NOMO-1 treated with dmso at 0.1 percent for 144 hours (cell line): ENCODE measurements around the gene SRPX2.
"Not testable (repeated sequence)": the region's sequence is repeated elsewhere in the genome, so short reads cannot be mapped to it uniquely, and the experiment has no call there.

ENCODE experiments used
- DNase-seq: peaks from one replicate; lab custom pipeline; 2025; ENCODE audit not compliant: unreplicated experiment; lab: John Stamatoyannopoulos, UW

The SRPX2 gene

DNA sequence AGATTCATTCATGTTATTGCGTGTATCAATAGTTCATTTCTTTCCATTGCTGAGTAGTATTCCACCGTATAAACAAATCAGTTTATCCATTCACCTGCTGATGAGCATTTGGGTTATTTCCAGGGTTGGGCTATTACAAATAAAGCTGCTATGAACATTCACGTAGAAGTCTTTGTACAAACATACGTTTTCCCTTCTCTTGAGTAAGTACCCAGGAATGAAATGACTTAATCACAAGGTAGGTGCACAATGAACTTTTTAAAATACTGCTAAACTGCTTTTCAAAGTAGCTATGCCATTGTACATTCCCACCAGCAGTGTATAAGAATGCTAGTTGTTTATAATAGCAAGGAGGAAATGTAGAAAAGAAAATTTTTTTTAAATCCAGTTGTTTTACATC is 52.0 kb downstream of the SRPX2 start:
- no peak for DNase-seq

DNA sequence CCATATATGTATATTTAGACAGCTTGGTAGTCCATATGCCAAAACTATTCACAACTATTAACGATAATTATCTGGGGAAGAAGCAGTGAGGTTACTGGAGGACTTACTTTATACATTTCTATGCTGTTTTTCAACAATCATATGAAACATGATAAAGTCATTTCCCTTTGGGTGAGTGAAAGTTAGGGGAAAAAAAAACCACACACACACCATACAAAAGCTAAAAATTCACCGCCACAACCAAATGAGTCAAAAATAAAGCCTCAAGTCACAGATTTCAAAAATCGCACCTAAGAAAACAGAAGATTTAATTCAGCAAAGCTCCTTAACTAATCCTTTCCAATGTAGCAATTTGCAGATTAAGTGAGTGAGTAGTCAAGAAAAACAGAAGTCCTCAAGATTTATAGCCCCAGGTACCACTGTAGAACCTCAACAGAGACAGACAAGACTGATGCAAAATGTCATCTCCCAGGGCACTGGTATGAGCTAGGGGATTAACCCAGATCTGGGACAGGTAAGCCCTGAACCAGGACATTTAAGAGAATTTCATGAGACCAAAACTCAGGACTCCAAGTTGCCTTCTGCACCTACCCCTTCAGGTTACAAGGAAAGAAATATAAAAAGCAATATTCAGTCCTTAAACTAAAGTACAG is 52.8 kb downstream of the SRPX2 start:
- DNase-seq = no peak

DNA sequence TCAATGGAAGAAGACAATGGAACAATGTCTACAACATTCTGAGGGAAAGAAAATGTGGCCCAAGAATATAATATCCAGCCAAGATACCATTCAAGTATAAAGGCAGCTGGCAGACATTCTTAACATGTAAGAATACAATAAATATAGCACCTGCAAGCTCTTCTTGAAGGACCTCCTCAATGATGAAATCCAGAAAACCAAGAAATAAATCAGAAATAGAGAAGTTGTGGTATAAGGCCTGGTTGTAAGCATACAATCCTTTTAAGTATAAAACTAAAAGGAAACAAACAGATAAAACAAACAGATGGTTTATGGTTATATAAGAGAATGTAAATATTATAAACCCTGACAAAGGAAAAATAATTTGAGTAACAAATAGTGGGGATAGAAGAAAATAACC is 54.6 kb downstream of the SRPX2 start:
- DNase-seq = peak; percentile 40

DNA sequence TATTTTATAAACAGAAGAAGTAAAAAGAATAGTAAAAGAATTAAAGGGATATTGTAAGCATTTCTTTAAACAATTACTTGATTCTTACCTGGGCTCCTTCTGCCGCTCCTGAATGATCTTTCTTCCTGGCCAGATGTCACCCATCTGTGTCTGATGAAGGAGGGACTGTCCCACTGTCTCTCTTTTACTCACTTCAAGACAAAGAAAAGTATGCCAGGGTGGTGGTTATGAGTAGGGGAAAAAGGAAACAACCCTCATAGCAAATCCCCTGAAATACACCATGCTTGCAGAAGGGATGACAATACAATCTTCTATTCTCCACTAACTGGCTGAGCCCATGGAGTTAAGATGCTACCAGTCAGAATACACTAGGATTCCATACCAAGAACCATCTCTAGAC is 56.8 kb downstream of the SRPX2 start:
- DNase-seq = no peak

DNA sequence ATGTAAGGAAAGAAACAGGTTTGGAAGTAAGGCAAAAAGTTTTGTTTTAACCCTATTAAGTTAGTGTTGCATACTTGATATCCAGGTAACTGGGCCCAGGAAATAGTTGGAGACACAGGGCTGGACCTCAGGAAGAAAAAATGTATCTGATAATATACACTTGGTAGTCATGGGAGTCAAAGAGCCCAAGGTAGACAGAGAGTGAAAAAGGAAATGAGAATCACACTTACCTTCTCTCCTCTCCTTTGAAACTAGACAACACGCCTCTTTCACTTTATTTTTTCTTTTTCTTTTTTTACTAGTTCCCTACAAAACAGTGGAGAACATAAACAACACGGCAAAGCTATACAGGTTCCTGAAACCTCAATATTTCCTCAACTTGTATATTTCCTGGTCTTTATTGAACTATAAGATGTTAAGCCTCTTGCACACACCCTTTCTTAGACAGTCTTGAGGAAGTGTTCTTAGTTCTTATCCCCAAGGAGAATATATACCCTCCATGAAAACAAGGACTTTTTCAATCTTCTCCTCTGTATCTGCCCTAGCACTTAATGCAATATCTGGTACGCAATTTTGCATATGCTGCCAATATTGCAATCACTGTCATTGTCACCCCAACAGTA is 60.7 kb downstream of the SRPX2 start:
- no peak for DNase-seq

DNA sequence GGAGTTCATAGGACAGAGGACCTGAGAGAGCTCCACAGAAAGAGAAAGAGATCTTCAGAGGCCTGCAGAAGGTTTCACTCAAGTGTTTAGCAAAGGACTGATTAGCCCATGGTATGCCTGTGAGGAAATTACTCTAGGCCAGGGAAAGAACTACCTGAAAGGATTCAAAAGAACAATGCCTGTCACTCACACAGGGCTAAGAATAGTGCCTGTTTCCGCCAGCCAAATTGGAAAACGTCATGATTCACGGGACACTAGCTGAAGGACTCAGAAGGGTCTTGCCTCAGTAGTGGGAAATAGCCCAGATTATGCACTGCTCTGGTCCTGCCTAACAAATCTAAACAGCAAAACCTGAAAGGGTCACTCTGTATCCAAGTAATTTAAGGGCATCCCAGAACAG is 66.8 kb downstream of the SRPX2 start:
- no peak for DNase-seq

DNA sequence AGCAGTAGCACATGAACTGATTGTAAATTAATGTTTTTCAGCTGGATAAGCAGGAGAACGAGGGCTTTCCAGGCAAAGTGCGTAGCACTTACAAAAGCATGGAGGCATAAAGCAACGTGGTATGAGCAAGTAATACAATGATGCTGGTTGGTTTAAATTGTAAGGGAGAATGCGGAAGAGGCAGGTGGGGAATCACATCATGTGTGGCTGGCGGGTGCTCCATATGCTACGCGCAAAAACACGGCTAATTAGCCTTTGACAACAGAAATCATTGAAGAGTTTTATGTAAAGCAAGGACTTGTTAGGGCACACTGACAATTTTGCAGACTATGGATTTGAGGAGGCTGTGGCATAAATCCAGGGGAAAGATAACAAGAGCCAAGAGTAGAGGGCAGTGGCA is 73.4 kb downstream of the SRPX2 start:
- no peak for DNase-seq

DNA sequence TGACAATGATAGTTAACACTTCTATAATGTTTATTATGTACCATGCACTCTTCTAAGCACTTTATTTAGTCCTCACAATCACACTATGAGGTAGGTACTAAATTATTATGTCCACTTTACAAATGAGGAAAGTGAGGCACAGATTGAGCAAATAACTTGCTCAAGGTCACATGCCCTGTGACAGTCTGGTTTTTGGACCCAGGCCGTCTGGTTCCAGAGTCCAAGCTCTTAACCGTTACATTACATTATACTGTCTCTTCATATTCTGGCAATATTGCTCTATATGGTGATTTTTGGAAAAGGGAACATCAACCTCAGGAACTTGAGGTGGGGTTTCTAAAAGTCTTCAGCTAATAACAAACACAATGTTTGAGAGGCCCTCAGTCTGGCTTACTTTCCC is 75.1 kb downstream of the SRPX2 start:
- DNase-seq = no peak

DNA sequence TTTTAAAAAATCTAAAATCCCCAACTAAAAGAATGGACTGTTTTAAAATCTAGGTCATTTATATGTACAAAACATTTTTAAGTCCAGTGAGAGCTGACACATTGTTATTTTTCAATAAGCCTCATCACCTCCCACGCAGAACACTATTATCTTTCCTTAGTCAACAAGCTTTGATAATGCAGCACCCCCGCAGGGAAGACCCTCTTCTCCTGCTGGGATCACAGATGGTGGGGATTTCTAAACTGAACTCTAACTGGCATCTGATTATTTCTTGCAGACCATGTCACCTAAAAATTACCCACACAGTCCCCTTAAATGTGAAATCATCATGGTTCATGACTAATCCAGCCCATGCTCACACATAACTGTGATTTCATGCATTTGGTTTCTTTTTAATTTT is 76.3 kb downstream of the SRPX2 start:
- DNase-seq = no peak

DNA sequence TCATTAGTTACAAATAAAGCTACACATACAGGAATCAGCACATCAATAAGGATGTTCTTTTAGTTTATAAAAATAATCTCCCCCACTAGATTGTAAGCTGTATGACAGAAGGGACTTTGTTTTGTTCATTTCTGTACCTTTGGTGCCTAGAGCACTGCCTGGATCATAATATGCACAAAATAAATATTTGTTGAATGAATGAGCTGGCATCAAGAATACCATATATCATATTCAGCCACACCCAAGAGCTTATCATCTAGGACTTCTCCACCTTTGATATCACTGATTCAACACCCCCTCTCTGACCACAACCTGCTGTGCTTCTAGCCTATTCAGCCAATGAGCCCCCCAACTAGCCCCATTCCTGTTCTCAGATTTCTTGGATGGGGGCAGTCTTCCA is 77.3 kb downstream of the SRPX2 start:
- DNase-seq = no peak

DNA sequence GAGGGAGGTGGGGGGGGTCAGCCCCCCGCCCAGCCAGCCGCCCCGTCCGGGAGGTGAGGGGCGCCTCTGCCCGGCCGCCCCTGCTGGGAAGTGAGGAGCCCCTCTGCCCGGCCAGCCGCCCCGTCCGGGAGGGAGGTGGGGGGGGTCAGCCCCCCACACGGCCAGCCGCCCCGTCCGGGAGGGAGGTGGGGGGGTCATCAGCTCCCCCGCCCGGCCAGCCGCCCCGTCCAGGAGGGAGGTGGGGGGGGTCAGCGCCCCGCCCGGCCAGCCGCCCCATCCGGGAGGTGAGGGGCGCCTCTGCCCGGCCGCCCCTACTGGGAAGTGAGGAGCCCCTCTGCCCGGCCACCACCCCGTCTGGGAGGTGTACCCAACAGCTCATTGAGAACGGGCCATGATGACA is 80.0 kb downstream of the SRPX2 start:
- DNase-seq = not testable (repeated sequence)
